ENCODE data around the gene EPHX1.
"Not testable (repeated sequence)": the region's sequence is repeated elsewhere in the genome, so short reads cannot be mapped to it uniquely, and the experiment has no call there.

EPHX1 gene

DNA sequence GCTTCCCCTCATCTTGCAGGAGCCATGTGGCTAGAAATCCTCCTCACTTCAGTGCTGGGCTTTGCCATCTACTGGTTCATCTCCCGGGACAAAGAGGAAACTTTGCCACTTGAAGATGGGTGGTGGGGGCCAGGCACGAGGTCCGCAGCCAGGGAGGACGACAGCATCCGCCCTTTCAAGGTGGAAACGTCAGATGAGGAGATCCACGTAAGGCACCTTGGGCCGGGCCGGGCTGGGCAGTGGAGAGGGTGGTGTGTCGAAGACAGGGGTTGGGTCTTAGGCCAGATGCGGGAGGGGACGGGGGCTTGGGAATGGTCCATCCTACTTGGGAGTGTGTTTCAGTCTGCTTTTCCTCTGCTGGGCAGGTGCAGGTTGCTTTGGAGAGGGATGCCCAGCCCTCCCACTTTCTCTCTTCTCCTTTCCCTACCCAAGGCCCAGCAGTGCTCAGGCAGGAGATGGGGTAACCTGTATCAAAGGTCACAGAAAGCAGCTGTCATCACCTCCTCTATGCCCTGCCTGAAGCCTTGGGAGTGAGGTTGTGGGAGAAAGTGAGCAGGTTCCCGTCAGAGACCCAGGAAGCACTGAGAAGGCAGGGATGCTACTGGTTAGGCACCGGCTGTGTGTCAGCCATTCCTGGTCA, 18.9 kb downstream of the EPHX1 start:
- Mint-ChIP-seq H3K4me1 (ENCODE audit: low read depth in 2 of 2) (no peaks in the 10 kb centered on the region), H3K9me3 (no peaks in the 10 kb centered on the region), H3K4me3 (no peak overlapping the region), H3K36me3 (ENCODE audit: insufficient read depth) (peaks cover 3% of the 10 kb centered on the region), H3K27me3 (peaks cover 9 to 30% of the 10 kb centered on the region in 2 donors), H3K27ac (peak overlapping the region in 1 of 2 donors; percentile 12)
- DNase-seq (no peak), ATAC-seq (replicated peaks) (no peak)

DNA sequence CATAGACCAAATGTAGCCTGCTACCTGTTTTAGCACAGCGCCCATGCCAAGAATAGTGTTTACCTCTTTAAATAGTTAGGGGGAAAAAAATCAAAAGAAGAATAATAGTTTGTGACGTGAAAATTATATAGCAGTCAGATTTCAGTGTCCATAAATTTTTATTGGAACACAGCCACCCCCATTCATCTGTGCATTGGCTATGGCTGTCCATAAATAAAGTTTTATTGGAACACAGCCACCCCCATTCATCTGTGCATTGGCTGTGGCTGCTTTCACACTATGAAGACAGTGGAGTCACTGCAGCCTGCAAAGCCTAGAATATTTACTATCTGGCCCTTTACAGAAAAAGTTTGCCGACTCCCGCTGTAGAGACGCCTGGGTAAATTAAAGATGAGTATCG, 20.9 kb downstream of the EPHX1 start:
- no peaks in the 10 kb centered on the region for H3K9me3 Mint-ChIP-seq
- DNase-seq (no peak), ATAC-seq (replicated peaks) (no peak)
- no peaks in the 10 kb centered on the region for H3K4me1 Mint-ChIP-seq (ENCODE audit: low read depth in 2 of 2)
- H3K27ac Mint-ChIP-seq: no peak overlapping the region
- H3K27me3 Mint-ChIP-seq: peaks cover 0 to 11% of the 10 kb centered on the region in 2 donors
- H3K36me3 Mint-ChIP-seq (ENCODE audit: insufficient read depth): no peaks in the 10 kb centered on the region
- no peak overlapping the region for H3K4me3 Mint-ChIP-seq

DNA sequence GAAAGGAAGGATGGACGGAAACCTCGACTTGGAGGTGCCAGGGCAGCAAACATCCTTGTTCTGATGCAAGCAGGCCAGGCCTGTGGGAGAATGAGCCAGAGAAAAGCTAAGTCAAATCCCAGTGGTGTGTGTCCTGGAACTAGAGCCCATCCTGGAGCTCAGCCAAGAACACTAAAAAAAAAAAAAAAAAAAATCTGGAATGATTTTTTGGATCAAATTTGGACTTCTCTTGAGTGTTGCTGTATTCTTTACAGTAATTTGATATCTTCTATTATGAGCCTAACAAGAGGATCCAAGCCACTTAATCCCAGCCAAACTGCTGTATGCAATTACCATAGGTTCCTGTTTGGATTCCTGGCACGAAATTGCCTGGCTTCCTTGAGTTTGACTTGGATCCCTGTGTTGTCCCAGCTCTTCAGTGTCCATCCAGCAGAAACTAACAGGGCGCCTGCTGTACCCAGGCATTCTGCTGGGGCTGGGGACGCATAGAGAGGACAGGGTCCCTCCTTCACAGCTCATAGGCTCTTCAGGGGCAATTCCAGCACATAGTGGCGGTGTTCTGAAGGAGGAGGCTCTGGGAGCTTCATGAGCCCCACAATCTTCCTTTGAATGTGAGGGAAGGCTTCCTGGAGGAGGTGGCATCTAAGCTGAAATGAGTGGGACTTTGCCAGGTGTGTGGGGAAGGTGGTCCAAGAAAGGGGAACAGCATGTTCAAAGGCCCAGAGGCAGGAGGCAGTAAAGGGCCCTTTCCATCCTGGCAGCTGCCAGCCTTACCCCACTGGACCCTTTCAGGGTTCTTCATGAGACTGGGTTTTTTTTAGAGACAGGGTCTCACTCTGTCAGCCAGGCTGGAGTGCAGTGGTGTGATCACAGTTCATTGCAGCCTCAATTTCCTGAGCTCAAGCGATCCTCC, 24.7 kb downstream of the EPHX1 start:
- no peaks in the 10 kb centered on the region for H3K27me3 Mint-ChIP-seq
- DNase-seq (no peak), ATAC-seq (replicated peaks) (no peak)
- H3K4me3 Mint-ChIP-seq: no peak overlapping the region
- H3K27ac Mint-ChIP-seq: no peak overlapping the region
- H3K9me3 Mint-ChIP-seq: no peaks in the 10 kb centered on the region
- H3K36me3 Mint-ChIP-seq (ENCODE audit: insufficient read depth): no peaks in the 10 kb centered on the region
- H3K4me1 Mint-ChIP-seq (ENCODE audit: low read depth in 2 of 2): no peaks in the 10 kb centered on the region

DNA sequence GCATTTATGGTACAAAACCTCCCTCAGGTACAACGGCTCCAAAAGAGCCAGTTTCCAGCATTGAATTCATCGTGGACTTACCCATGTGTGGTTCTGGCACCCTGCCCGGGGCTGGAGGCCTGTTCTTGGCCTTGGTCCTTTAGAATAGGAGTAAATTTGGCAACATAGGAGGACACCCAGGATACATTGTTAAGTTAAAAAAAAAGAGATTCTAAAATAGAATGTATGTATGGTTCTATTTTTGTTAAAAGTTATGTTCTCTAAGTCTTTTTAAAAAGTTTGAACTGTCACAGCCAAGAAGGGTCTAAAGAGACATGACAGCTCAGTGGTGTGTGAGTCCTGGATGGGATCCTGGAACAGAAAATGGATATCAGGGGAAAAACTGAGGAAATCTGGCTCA, 25.9 kb downstream of the EPHX1 start:
- DNase-seq: no peak
- Mint-ChIP-seq H3K27ac (no peak overlapping the region), H3K27me3 (no peaks in the 10 kb centered on the region)

DNA sequence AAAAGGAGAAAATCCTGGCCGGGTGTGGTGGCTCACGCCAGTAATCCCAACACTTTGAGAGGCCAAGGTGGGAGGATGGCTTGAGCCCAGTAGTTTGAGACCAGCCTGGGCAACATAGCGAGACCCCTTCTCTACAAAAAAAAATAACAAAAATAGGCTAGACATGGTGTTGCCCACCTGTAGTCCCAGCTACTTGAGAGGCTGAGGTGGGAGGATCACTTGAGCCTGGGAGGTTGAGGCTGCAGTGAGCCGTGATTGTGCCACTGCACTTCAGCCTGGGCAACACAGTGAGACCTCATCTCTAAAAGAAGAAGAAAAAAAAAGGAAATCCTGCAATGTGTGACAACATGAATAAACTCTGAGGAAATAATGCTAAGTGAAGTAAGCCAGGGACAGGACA, 26.4 kb downstream of the EPHX1 start:
- not testable (repeated sequence) for H3K36me3 Mint-ChIP-seq (ENCODE audit: insufficient read depth); ATAC-seq (replicated peaks); H3K4me1 Mint-ChIP-seq (ENCODE audit: low read depth in 2 of 2); H3K9me3 Mint-ChIP-seq; H3K27me3 Mint-ChIP-seq; H3K4me3 Mint-ChIP-seq; DNase-seq
- H3K27ac Mint-ChIP-seq: peak overlapping the region in 1 of 2 donors; percentile 30

More for the DNA sequence above, 25.9 kb downstream of the EPHX1 start:
- Mint-ChIP-seq H3K4me1 (ENCODE audit: low read depth in 2 of 2) (peaks cover 2 to 4% of the 10 kb centered on the region in 2 donors), H3K36me3 (ENCODE audit: insufficient read depth) (no peaks in the 10 kb centered on the region), H3K9me3 (no peaks in the 10 kb centered on the region), H3K4me3 (no peak overlapping the region)
- no peak for ATAC-seq (replicated peaks)

DNA sequence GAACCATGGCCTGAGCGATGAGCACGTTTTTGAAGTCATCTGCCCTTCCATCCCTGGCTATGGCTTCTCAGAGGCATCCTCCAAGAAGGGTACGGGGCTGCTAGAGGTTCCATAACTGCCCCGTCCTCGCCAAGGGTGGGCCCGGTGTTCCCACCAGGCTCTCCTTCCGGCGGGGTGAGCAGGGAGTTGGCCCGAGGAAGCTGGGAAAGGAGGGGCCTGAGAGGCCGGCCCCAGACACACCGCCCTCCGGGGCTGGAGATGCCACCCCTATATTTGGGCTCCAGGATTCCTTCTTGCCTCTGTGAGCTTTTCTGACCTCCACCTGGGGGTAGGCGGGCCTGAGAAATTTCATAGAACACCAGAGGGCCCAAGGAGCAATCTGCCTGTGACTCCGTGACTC, 28.9 kb downstream of the EPHX1 start:
- H3K4me1 Mint-ChIP-seq (ENCODE audit: low read depth in 2 of 2): peaks cover 12 to 18% of the 10 kb centered on the region in 2 donors
- peaks cover 1% of the 10 kb centered on the region for H3K36me3 Mint-ChIP-seq (ENCODE audit: insufficient read depth)
- no peaks in the 10 kb centered on the region for H3K9me3 Mint-ChIP-seq
- ATAC-seq (replicated peaks) (no peak), DNase-seq (no peak)
- no peak overlapping the region for H3K27ac Mint-ChIP-seq
- H3K4me3 Mint-ChIP-seq: no peak overlapping the region
- H3K27me3 Mint-ChIP-seq: no peaks in the 10 kb centered on the region

DNA sequence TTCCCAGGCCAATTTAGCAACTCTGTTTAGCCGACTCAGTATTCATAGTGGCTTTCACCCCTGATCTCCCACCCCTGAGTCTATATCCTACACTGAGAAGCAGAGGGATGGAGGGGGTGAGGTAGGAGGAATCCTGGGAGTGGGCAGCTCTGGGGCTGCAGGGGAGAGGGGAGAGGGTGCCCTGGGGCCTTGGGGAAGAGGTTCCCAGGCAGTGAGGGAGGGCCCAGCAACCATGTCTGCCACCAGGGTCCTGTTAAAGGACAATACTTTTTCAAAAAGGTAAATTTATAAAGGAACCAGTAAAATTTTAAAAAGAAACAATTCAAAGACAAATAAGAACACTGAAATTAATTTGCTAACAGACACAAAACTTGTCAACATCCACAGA, 30.3 kb downstream of the EPHX1 start:
- Mint-ChIP-seq H3K36me3 (ENCODE audit: insufficient read depth) (peaks cover 9% of the 10 kb centered on the region), H3K27ac (peak overlapping the region; percentile 49 to 80), H3K4me1 (ENCODE audit: low read depth in 2 of 2) (peaks cover 16 to 25% of the 10 kb centered on the region in 2 donors), H3K9me3 (no peaks in the 10 kb centered on the region), H3K4me3 (no peak overlapping the region), H3K27me3 (no peaks in the 10 kb centered on the region)
- no peak for ATAC-seq (replicated peaks)
- no peak for DNase-seq

DNA sequence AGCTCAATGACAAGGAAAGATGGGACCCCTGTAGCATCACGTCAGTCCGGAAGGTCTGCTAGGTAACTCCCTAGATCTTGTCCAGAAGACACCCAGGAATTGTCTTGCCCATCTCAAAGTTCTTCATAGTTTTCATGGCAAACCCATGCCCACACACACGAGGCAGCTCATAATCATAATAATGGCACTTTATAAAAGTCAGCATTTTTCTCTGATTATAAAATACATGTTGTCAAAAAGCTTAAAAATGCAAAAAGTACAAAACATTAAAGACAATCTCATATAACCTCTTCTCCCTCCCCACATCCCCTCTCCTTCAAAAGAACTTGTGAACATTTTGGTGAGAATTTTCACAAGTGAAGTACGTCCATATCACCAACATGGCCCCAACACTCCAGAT, 30.8 kb downstream of the EPHX1 start:
- no peaks in the 10 kb centered on the region for H3K27me3 Mint-ChIP-seq
- ATAC-seq (replicated peaks) (no peak), DNase-seq (no peak)
- peaks cover 16 to 25% of the 10 kb centered on the region in 2 donors for H3K4me1 Mint-ChIP-seq (ENCODE audit: low read depth in 2 of 2)
- peaks cover 9% of the 10 kb centered on the region for H3K36me3 Mint-ChIP-seq (ENCODE audit: insufficient read depth)
- no peaks in the 10 kb centered on the region for H3K9me3 Mint-ChIP-seq
- H3K4me3 Mint-ChIP-seq: no peak overlapping the region
- peak overlapping the region; percentile 49 to 80 for H3K27ac Mint-ChIP-seq

DNA sequence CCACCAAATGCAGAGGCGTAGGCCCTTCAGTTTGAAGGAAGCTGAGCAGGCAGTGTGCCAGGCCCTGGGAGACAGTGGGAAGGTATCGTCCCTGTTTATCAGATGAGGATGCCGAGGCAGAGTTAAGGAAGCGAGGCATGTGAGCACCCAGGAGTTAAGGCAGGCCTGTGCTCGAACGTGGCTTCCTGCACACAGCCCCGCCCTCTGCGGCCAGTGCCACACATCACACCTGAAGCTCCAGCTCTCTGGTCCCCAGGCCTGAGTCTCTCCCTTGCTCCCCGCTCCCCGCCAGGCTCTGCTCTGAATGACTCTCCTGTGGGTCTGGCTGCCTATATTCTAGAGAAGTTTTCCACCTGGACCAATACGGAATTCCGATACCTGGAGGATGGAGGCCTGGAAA, 32.1 kb downstream of the EPHX1 start:
- DNase-seq (peak in 2 of 3 experiments; percentile 17 to 18), ATAC-seq (replicated peaks) (peak; percentile 95)
- no peaks in the 10 kb centered on the region for H3K27me3 Mint-ChIP-seq
- H3K4me3 Mint-ChIP-seq: peak overlapping the region in 1 of 2 donors; percentile 40
- H3K9me3 Mint-ChIP-seq: no peaks in the 10 kb centered on the region
- peaks cover 16% of the 10 kb centered on the region for H3K36me3 Mint-ChIP-seq (ENCODE audit: insufficient read depth)
- H3K27ac Mint-ChIP-seq: peak overlapping the region; percentile 69 to 85
- peaks cover 16 to 28% of the 10 kb centered on the region in 2 donors for H3K4me1 Mint-ChIP-seq (ENCODE audit: low read depth in 2 of 2)

DNA sequence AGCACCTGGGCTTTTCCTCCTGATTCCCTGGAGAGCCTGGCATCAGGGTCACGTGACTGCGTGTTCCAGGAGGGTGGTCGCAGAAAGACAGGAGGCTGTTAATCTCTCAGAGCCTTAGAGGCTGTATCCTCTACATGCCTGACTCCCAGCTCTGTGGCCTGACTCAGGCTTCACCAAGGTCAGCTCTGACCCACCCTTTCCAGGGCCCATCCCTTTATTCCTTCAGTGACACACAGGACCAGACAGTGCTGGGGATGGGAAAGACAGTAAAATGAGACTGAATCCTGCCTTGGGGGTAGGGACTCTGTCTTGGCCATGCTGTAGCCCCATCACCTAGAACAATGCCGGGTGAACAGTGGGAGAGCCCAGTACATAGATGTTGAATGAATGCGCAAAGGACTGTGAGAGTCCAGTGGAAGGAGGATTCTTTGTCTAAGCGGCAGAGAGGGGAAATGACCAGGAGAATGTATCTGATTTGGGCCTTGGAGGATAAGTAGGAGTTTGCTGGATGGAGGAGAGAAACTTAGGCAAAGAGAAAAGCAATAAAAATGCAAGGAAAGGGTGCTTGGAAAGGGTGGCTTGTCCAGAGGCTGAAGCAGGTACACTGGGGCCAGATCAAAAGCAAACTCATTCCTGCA, 33.0 kb downstream of the EPHX1 start:
- DNase-seq: no peak

DNA sequence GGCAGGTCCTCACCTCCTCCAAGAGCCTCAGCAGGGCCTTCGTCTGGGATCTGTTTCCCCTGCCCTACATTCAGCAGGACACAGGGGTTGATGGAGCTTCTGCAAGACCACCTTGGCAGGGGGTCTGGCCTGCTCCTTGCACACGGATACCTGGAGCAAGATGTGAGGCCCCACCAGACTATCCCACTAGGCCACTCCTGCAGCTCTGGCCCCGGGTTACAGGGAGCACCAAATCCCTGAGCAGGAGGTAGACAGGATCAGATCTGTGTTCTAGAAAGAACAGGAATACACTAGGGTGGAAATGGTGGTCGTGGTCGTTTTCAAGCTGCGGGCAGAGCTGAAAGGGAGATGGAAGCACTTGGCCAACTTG, 33.5 kb downstream of the EPHX1 start:
- Mint-ChIP-seq H3K27ac (peak overlapping the region; percentile 69 to 85), H3K9me3 (no peaks in the 10 kb centered on the region), H3K36me3 (ENCODE audit: insufficient read depth) (peaks cover 16% of the 10 kb centered on the region), H3K4me3 (no peak overlapping the region), H3K27me3 (no peaks in the 10 kb centered on the region), H3K4me1 (ENCODE audit: low read depth in 2 of 2) (peaks cover 27 to 40% of the 10 kb centered on the region in 2 donors)
- no peak for ATAC-seq (replicated peaks)
- no peak for DNase-seq

More for the DNA sequence above, 33.0 kb downstream of the EPHX1 start:
- H3K4me3 Mint-ChIP-seq: no peak overlapping the region
- H3K36me3 Mint-ChIP-seq (ENCODE audit: insufficient read depth): peaks cover 16% of the 10 kb centered on the region
- peaks cover 22 to 35% of the 10 kb centered on the region in 2 donors for H3K4me1 Mint-ChIP-seq (ENCODE audit: low read depth in 2 of 2)
- H3K27me3 Mint-ChIP-seq: no peaks in the 10 kb centered on the region
- no peak for ATAC-seq (replicated peaks)
- H3K9me3 Mint-ChIP-seq: no peaks in the 10 kb centered on the region
- peak overlapping the region; percentile 69 to 85 for H3K27ac Mint-ChIP-seq

DNA sequence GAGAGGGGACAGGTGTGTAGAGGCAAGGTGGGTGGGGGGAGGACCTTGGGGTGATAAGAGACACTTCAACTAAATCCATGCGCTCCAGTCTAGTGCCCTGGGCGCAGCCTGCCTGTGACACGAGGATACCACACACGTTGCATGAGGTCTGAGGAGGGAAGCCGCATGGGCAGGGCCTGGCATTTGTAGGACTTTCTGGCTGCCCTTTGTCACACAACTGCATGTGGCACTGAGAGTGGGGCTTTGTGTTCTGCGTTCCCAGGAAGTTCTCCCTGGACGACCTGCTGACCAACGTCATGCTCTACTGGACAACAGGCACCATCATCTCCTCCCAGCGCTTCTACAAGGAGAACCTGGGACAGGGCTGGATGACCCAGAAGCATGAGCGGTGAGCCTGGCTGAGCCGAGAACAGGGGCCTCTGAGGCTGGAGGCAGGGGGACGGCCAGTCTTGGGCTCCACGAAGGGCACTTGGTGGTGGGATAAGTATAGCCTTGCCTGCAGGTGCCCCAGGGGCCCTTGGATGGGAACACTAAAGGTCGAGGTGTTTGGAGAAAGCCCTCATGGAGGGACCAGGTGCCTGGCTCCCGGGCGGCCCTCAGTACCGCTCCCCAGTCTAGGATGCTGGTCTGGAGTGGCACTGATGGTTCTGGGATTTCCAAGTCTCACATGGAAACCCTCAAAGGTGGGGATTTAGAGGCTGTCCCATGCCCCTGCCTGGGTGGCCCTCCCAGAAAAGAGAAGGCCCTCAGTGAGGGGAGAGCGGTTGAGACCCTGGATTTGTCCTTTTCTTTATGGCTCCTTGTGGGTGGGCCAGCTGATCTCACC, 34.5 kb downstream of the EPHX1 start:
- ATAC-seq (replicated peaks) (no peak), DNase-seq (no peak)
- Mint-ChIP-seq H3K4me3 (no peak overlapping the region), H3K9me3 (no peaks in the 10 kb centered on the region), H3K36me3 (ENCODE audit: insufficient read depth) (peaks cover 17% of the 10 kb centered on the region), H3K4me1 (ENCODE audit: low read depth in 2 of 2) (peaks cover 35 to 47% of the 10 kb centered on the region in 2 donors), H3K27ac (peak overlapping the region; percentile 69 to 85), H3K27me3 (no peaks in the 10 kb centered on the region)

DNA sequence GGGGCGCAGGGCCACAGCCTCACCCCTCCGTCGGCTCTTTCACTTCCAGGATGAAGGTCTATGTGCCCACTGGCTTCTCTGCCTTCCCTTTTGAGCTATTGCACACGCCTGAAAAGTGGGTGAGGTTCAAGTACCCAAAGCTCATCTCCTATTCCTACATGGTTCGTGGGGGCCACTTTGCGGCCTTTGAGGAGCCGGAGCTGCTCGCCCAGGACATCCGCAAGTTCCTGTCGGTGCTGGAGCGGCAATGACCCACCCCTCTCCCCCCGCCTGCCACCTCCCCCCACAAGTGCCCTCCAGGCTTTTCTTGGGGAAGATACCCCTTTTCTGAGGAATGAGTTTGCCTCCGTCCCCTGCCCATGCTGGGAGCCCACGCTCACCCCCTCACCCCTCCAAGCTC, 35.2 kb downstream of the EPHX1 start:
- Mint-ChIP-seq H3K36me3 (ENCODE audit: insufficient read depth) (peaks cover 24% of the 10 kb centered on the region), H3K27me3 (no peaks in the 10 kb centered on the region), H3K4me1 (ENCODE audit: low read depth in 2 of 2) (peaks cover 41 to 51% of the 10 kb centered on the region in 2 donors), H3K4me3 (no peak overlapping the region), H3K27ac (peak overlapping the region; percentile 58 to 68), H3K9me3 (no peaks in the 10 kb centered on the region)
- ATAC-seq (replicated peaks) (no peak), DNase-seq (no peak)

Measured in effector memory CD8-positive, alpha-beta T cell (primary cell).